Spleen (tissue), 11 donors: Measurements from ENCODE around the gene TPST2. TPM values are rescaled to one million over a fixed set of nuclear protein-coding genes. Genes with fewer than 3 reads are reported as not detected.

Experiments
- DNase-seq: peaks from one replicate; pipeline ENCODE4 v3.0.0-alpha.2; 2020
- H3K27ac ChIP-seq, 8 donors: fragments of 200-600 bp; sonication (generic) in 7 of 8; 1 replicate in 4 of 8; 2 replicates in 4 of 8; pipeline versions ENCODE4 v1.5.0 to v1.8.0; 2016 to 2021; ENCODE audit warnings: inconsistent platforms in 4 of 8, mild to moderate bottlenecking in 4 of 8, moderate library complexity in 1 of 8
- H3K27me3 ChIP-seq, 7 donors: fragments of 200-600 bp; sonication (generic) in 6 of 7; replicated peaks in 1 of 7; 1 replicate in 4 of 7; 2 replicates in 3 of 7; pipeline versions ENCODE4 v1.5.0 to v1.8.0; 2016 to 2021; ENCODE audit warnings: inconsistent platforms in 3 of 7, mild to moderate bottlenecking in 1 of 7
- H3K36me3 ChIP-seq, 6 donors: fragments of 200-600 bp; sonication (generic) in 5 of 6; 1 replicate in 4 of 6; 2 replicates in 2 of 6; pipeline versions ENCODE4 v1.5.0 to v1.8.0; 2016 to 2021; ENCODE audit warnings: inconsistent platforms in 2 of 6
- H3K4me1 ChIP-seq, 6 donors: fragments of 200-600 bp; sonication (generic) in 5 of 6; 1 replicate in 3 of 6; 2 replicates in 3 of 6; pipeline versions ENCODE4 v1.5.0 to v1.8.0; 2016 to 2021; ENCODE audit warnings: inconsistent platforms in 3 of 6
- H3K4me3 ChIP-seq, 8 donors: fragments of 200-600 bp; sonication (generic) in 7 of 8; 1 replicate in 4 of 8; 2 replicates in 4 of 8; pipeline versions ENCODE4 v1.5.0 to v1.8.0; 2016 to 2021; ENCODE audit warnings: inconsistent platforms in 4 of 8, mild to moderate bottlenecking in 4 of 8, moderate library complexity in 2 of 8
- H3K9me3 ChIP-seq, 8 donors: fragments of 200-600 bp; sonication (generic) in 7 of 8; 1 replicate in 4 of 8; 2 replicates in 4 of 8; pipeline versions ENCODE4 v1.5.0 to v1.8.0; 2016 to 2021; ENCODE audit warnings: inconsistent platforms in 4 of 8
- POLR2A ChIP-seq, 3 donors: fragments of 450-650 bp; IDR thresholded peaks; one replicate each; pipeline ENCODE4 v1.5.1; 2017; ENCODE audit warnings: antibody characterized with exemption in 3 of 3, mild to moderate bottlenecking in 1 of 3
- POLR2AphosphoS5 ChIP-seq, 3 donors: sonication (generic); formaldehyde crosslinking; IDR thresholded peaks; one replicate each; pipeline ENCODE4 v1.5.1; 2017; ENCODE audit warnings: antibody characterized with exemption in 3 of 3
- WGBS, 5 donors: extraction: QIAGEN DNeasy Blood & Tissue Kit in 3 of 5; methylation state at CpG; one replicate each; pipeline versions ENCODE4 v1.1.5 to v1.1.7; 2013 to 2018; 5-methylcytosine and 5-hydroxymethylcytosine counted together
- intact Hi-C: fragments of 100-400 bp; cut with DNase I; formaldehyde crosslinking; loops from one replicate; pipeline ENCODE4 v1.15.0; 2023; ENCODE audit warnings: low total_unique reads
- polyA plus RNA-seq, 3 donors: library from polyadenylated mRNA; stranded (reverse); fragments of 200-250 nt; gene quantifications; one replicate each; pipeline ENCODE4 v1.2.1, GENCODE V29; 2013
- total RNA-seq, 7 donors: library from RNA; depleted of rRNA in 3 of 7; stranded (reverse); fragments of >200 nt in 3 of 7; fragmentation: NEBNext Ultra II Directional in 4 of 7; extraction: Animal tissue kit (Norgen Biotek cat#: 25700) in 4 of 7; gene quantifications; one replicate each; pipeline versions ENCODE4 v1.1.0 to v1.2.1, GENCODE V29; 2016 to 2021
- TF ChIP-seq, protein P1 (sequence below), 11 experiments: fragments of 200-600 bp in 7 of 11; fragments of 450-650 bp in 4 of 11; sonication (generic) in 4 of 11; IDR thresholded peaks in 8 of 11; conservative IDR thresholded peaks in 3 of 11; 1 replicate in 7 of 11; 2 replicates in 4 of 11; pipeline versions ENCODE4 v1.4.0 to v1.8.0; 2016 to 2021; ENCODE audit warnings: antibody characterized with exemption in 11 of 11, inconsistent platforms in 4 of 11, mild to moderate bottlenecking in 1 of 11
- donor health status: healthy with polysubstance abuse.
- donor health status: DM: no; HTN: no; CAD: no; lungs with moderate emphysema.
- donor health status: DM: no; HTN: no; CAD: no.
- donor health status: Bipolar disorder and iron deficiency.
- donor health status: healthy.
- donor health status: DM: no; HTN: no; CAD: no.
- donor health status: DM: yes; HTN: yes; CAD: no.

The TPST2 gene
- total and polyA plus RNA-seq, 10 donors, result 14.6 to 119 (median 54.3) TPM

GRCh38 chr22:26546282-26546681, 43.6 kb downstream of the TPST2 start:
- Histone ChIP-seq H3K36me3 (peaks cover 0 to 72% (median 7%) of the 10 kb centered on the region in 6 donors), H3K9me3 (no peaks in the 10 kb centered on the region), H3K4me1 (peaks cover 14 to 89% (median 52%) of the 10 kb centered on the region in 6 donors), H3K27me3 (no peaks in the 10 kb centered on the region), H3K27ac (peak overlapping the region in 1 of 8 donors; percentile 8), H3K4me3 (no peak overlapping the region)
- no peak for DNase-seq
- WGBS, 5 donors, result 65 to 86% (median 72%) methylated on average over 3 to 5 of the region's 5 CpGs
- TF ChIP-seq POLR2AphosphoS5 (IDR thresholded peaks at IDR 0.05), result no peak
- TF ChIP-seq POLR2A (IDR thresholded peaks at IDR 0.05), result no peak
- TF ChIP-seq, protein P1, sequence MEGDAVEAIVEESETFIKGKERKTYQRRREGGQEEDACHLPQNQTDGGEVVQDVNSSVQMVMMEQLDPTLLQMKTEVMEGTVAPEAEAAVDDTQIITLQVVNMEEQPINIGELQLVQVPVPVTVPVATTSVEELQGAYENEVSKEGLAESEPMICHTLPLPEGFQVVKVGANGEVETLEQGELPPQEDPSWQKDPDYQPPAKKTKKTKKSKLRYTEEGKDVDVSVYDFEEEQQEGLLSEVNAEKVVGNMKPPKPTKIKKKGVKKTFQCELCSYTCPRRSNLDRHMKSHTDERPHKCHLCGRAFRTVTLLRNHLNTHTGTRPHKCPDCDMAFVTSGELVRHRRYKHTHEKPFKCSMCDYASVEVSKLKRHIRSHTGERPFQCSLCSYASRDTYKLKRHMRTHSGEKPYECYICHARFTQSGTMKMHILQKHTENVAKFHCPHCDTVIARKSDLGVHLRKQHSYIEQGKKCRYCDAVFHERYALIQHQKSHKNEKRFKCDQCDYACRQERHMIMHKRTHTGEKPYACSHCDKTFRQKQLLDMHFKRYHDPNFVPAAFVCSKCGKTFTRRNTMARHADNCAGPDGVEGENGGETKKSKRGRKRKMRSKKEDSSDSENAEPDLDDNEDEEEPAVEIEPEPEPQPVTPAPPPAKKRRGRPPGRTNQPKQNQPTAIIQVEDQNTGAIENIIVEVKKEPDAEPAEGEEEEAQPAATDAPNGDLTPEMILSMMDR (IDR thresholded peaks at IDR 0.05 in 8 of 11, conservative IDR thresholded peaks at IDR 0.05 in 3 of 11), result no peak
- intact Hi-C loops, result no loop called here

DNA sequence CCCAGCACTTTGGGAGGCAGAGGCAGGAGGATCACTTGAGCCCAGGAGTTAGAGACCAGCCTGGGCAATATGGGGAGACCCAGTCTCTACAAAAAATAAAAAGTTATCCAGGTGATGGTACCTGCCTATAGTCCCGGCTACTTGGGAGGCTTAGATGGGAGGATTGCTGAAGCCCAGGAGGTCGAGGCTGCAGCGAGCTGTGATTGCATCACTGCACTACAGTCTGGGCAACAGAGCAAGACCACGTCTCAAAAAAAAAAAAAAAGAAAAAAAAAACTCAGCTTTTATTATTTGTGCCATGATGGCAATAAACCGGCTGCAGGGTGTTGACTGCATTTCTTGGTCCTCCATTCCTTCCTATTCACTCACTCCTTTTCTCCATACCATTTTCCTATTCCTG, 44.1 kb downstream of the TPST2 start:
- H3K27ac ChIP-seq, result no peak overlapping the region
- peaks cover 0 to 75% (median 12%) of the 10 kb centered on the region in 6 donors for H3K36me3 ChIP-seq
- H3K9me3 ChIP-seq, result no peaks in the 10 kb centered on the region
- peaks cover 13 to 84% (median 47%) of the 10 kb centered on the region in 6 donors for H3K4me1 ChIP-seq
- no peaks in the 10 kb centered on the region for H3K27me3 ChIP-seq
- TF ChIP-seq POLR2A (IDR thresholded peaks at IDR 0.05), result no peak
- TF ChIP-seq, protein P1 (IDR thresholded peaks at IDR 0.05 in 8 of 11, conservative IDR thresholded peaks at IDR 0.05 in 3 of 11), result no peak
- TF ChIP-seq POLR2AphosphoS5 (IDR thresholded peaks at IDR 0.05), result no peak
- DNase-seq, result no peak
- intact Hi-C loops, result no loop called here
- no peak overlapping the region for H3K4me3 ChIP-seq
- WGBS, 5 donors, result 69 to 87% (median 80%) methylated on average over 5 of the region's 5 CpGs

- Histone ChIP-seq H3K27me3 (no peaks in the 10 kb centered on the region), H3K9me3 (no peaks in the 10 kb centered on the region), H3K4me1 (peaks cover 8 to 80% (median 43%) of the 10 kb centered on the region in 6 donors), H3K27ac (no peak overlapping the region), H3K4me3 (no peak overlapping the region), H3K36me3 (peaks cover 0 to 75% (median 16%) of the 10 kb centered on the region in 6 donors)
- DNase-seq, result no peak
- intact Hi-C loops, result no loop called here
- TF ChIP-seq POLR2A (IDR thresholded peaks at IDR 0.05) (no peak), POLR2AphosphoS5 (IDR thresholded peaks at IDR 0.05) (no peak)
- TF ChIP-seq, protein P1 (IDR thresholded peaks at IDR 0.05 in 8 of 11, conservative IDR thresholded peaks at IDR 0.05 in 3 of 11), result no peak
- WGBS, 5 donors, result 63 to 91% (median 77%) methylated on average over 2 of the region's 2 CpGs
These were observed 44.5 kb downstream of the TPST2 start for GRCh38 chr22:26545385-26545784.

- TF ChIP-seq POLR2A (IDR thresholded peaks at IDR 0.05) (no peak), POLR2AphosphoS5 (IDR thresholded peaks at IDR 0.05) (no peak)
- TF ChIP-seq, protein P1 (IDR thresholded peaks at IDR 0.05 in 8 of 11, conservative IDR thresholded peaks at IDR 0.05 in 3 of 11), result no peak
- no peak overlapping the region for H3K4me3 ChIP-seq
- intact Hi-C loops, result no loop called here
- H3K9me3 ChIP-seq, result no peaks in the 10 kb centered on the region
- H3K27me3 ChIP-seq, result no peaks in the 10 kb centered on the region
- H3K4me1 ChIP-seq, result peaks cover 8 to 73% (median 36%) of the 10 kb centered on the region in 6 donors
- no peak for DNase-seq
- WGBS, 5 donors, result 94 to 100% (median 100%) methylated on average over 1 of the region's 1 CpG; no CpG with 5 or more reads in 1 of the 5 donors
- H3K27ac ChIP-seq, result no peak overlapping the region
- peaks cover 0 to 80% (median 25%) of the 10 kb centered on the region in 6 donors for H3K36me3 ChIP-seq
These were observed 45.4 kb downstream of the TPST2 start for GRCh38 chr22:26544489-26544888.
